ENCODE results near the gene CACNA1H. TPM values are rescaled to one million over a fixed set of nuclear protein-coding genes. Genes with fewer than 3 reads are reported as not detected.

The CACNA1H gene
- total and polyA plus RNA-seq, 2 of the 4 experiments (the other 2 are of a cell fraction), result 1.6 to 5.8 TPM

DNA sequence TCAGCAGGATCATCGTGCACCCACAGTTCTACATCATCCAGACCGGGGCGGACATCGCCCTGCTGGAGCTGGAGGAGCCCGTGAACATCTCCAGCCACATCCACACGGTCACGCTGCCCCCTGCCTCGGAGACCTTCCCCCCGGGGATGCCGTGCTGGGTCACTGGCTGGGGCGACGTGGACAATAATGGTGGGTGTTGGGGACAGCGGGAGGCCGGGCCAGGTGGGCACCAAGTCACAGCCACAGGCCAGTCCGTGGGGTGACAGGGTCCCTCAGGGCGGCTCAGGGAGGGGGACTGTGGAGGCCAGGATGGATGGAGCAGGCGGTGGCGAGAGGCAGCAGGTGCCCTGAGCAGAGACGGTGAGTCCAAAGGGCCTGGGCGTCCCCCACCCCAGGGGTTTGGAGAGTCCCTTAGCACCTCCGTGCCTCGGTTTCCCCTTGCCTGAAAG, 104.0 kb downstream of the CACNA1H start:
- Histone ChIP-seq H4K91ac (ENCODE audit: insufficient read depth, low read depth, low read length) (no peak overlapping the region), H4K8ac (ENCODE audit: low read depth in 2 of 2, low read length in 2 of 2) (no peak overlapping the region), H3K23ac (ENCODE audit: low read depth, low read length) (no peak overlapping the region), H2AFZ (replicated peaks; ENCODE audit: low read length, poor library complexity) (no peak overlapping the region), H3K4ac (ENCODE audit: low read depth, low read length) (no peak overlapping the region), H3K27me3 (ENCODE audit: control insufficient read depth, insufficient read depth, low read length) (peaks cover 31% of the 10 kb centered on the region), H2BK20ac (ENCODE audit: low read depth, low read length) (no peak overlapping the region), H3K79me1 (ENCODE audit: low read depth in 1 of 2, low read length in 2 of 2) (no peaks in the 10 kb centered on the region), H2BK5ac (ENCODE audit: low read depth, low read length, poor library complexity, severe bottlenecking) (no peak overlapping the region), H3K4me2 (ENCODE audit: low read depth, low read length) (no peak overlapping the region), H3K36me3 (ENCODE audit: control insufficient read depth, insufficient read depth, low read length) (no peaks in the 10 kb centered on the region), H3K9me3 (ENCODE audit: control insufficient read depth, insufficient read depth, low read length) (no peaks in the 10 kb centered on the region), H3K4me1 (ENCODE audit: control insufficient read depth, insufficient read depth, low read length) (no peaks in the 10 kb centered on the region), H3K9ac (ENCODE audit: low read depth, low read length) (no peak overlapping the region), H2BK120ac (ENCODE audit: low read depth, low read length) (no peak overlapping the region), H3K9me1 (ENCODE audit: insufficient read depth, low read length) (no peaks in the 10 kb centered on the region), H2BK15ac (ENCODE audit: low read depth, low read length) (no peak overlapping the region), H2AK5ac (ENCODE audit: low read depth, low read length) (no peak overlapping the region), H4K5ac (ENCODE audit: low read depth, low read length) (no peak overlapping the region), H3K56ac (ENCODE audit: extremely low read depth, insufficient read depth, low read length) (no peak overlapping the region), H3K27ac (ENCODE audit: insufficient read depth, low read length) (no peak overlapping the region), H4K20me1 (ENCODE audit: insufficient read depth, low read length) (no peaks in the 10 kb centered on the region; the same call in 1 of the 2 replicates), H3K14ac (replicated peaks; ENCODE audit: low read depth, low read length) (no peak overlapping the region), H2AK9ac (replicated peaks; ENCODE audit: low read depth, low read length, poor library complexity) (no peak overlapping the region), H3K18ac (ENCODE audit: low read depth, low read length) (no peak overlapping the region), H3K4me3 (ENCODE audit: insufficient read depth, low read depth, low read length) (no peak overlapping the region)
- CTCF ChIA-PET, result no interaction called here
- dilution Hi-C loops (cut with HindIII; ENCODE audit: low sequenced_read_pairs, unreplicated experiment) (no loop called here), in situ Hi-C loops (cut with MboI; ENCODE audit: low sequenced_read_pairs) (no loop called here), intact Hi-C loops (cut with micrococcal nuclease) (no loop called here)
- no peak for ATAC-seq (ENCODE audit: low read depth)
- no peak for DNase-seq
- no peak for TF ChIP-seq POLR2A (IDR thresholded peaks at IDR 0.05; ENCODE audit: low read depth, low read length)
- no peak for TF ChIP-seq CEBPB (IDR thresholded peaks at IDR 0.05; ENCODE audit: low read depth, low read length)
- no peak for TF ChIP-seq RCOR1 (IDR thresholded peaks at IDR 0.05; ENCODE audit: insufficient replicate concordance, low read length)
- TF ChIP-seq CHD1 (IDR thresholded peaks at IDR 0.05; ENCODE audit: low read depth, low read length), result no peak
- no peak for TF ChIP-seq MAZ (IDR thresholded peaks at IDR 0.05; ENCODE audit: borderline replicate concordance, low read depth, low read length)
- no peak for TF ChIP-seq MXI1 (IDR thresholded peaks at IDR 0.05; ENCODE audit: borderline replicate concordance, low read depth, low read length)
- TF ChIP-seq MAFK (IDR thresholded peaks at IDR 0.05; ENCODE audit: low read depth, low read length), result no peak
- TF ChIP-seq RFX5 (IDR thresholded peaks at IDR 0.05; ENCODE audit: low read depth, low read length), result no peak
- TF ChIP-seq, protein P1, sequence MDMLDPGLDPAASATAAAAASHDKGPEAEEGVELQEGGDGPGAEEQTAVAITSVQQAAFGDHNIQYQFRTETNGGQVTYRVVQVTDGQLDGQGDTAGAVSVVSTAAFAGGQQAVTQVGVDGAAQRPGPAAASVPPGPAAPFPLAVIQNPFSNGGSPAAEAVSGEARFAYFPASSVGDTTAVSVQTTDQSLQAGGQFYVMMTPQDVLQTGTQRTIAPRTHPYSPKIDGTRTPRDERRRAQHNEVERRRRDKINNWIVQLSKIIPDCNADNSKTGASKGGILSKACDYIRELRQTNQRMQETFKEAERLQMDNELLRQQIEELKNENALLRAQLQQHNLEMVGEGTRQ (IDR thresholded peaks at IDR 0.05; ENCODE audit: low read depth, low read length), result no peak
- no peak for TF ChIP-seq BHLHE40 (IDR thresholded peaks at IDR 0.05; ENCODE audit: low read depth, low read length)
- no peak for TF ChIP-seq RAD21 (IDR thresholded peaks at IDR 0.05; ENCODE audit: low read length)
- TF ChIP-seq, protein P2, sequence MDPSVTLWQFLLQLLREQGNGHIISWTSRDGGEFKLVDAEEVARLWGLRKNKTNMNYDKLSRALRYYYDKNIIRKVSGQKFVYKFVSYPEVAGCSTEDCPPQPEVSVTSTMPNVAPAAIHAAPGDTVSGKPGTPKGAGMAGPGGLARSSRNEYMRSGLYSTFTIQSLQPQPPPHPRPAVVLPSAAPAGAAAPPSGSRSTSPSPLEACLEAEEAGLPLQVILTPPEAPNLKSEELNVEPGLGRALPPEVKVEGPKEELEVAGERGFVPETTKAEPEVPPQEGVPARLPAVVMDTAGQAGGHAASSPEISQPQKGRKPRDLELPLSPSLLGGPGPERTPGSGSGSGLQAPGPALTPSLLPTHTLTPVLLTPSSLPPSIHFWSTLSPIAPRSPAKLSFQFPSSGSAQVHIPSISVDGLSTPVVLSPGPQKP (IDR thresholded peaks at IDR 0.05; ENCODE audit: borderline replicate concordance, low read depth, low read length), result no peak
- no peak for TF ChIP-seq SMC3 (IDR thresholded peaks at IDR 0.05; ENCODE audit: low read depth, low read length)
- TF ChIP-seq, protein P3, sequence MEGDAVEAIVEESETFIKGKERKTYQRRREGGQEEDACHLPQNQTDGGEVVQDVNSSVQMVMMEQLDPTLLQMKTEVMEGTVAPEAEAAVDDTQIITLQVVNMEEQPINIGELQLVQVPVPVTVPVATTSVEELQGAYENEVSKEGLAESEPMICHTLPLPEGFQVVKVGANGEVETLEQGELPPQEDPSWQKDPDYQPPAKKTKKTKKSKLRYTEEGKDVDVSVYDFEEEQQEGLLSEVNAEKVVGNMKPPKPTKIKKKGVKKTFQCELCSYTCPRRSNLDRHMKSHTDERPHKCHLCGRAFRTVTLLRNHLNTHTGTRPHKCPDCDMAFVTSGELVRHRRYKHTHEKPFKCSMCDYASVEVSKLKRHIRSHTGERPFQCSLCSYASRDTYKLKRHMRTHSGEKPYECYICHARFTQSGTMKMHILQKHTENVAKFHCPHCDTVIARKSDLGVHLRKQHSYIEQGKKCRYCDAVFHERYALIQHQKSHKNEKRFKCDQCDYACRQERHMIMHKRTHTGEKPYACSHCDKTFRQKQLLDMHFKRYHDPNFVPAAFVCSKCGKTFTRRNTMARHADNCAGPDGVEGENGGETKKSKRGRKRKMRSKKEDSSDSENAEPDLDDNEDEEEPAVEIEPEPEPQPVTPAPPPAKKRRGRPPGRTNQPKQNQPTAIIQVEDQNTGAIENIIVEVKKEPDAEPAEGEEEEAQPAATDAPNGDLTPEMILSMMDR (conservative IDR thresholded peaks at IDR 0.05; ENCODE audit: low read depth, low read length), result no peak
- no peak for TF ChIP-seq NFE2L2 (IDR thresholded peaks at IDR 0.05; ENCODE audit: low read depth, low read length)
- TF ChIP-seq FOS (IDR thresholded peaks at IDR 0.05; ENCODE audit: low read depth, low read length), result no peak
- no TSS peak for BruUV-seq (replicated peaks)
- POLR2A ChIA-PET (ENCODE audit: unreplicated experiment), result no interaction called here
- 100% methylated on average over 9 of the region's 22 CpGs; no CpG with 5 or more reads in 1 of the 2 experiments for WGBS, 2 experiments (ENCODE audit: extremely low coverage in 2 of 2, insufficient read length in 1 of 2)
